DND-41 (cell line): ENCODE results near the gene GALNTL6.

Experiments
- ATAC-seq: fragments of 200-7000 bp; cut with Tn5 transposase; 3 replicates; pipeline ENCODE4 v1.9.1; 2021; ENCODE audit warnings: low read depth; ENCODE audit not compliant: insufficient read depth
- DNase-seq: peaks from one replicate; pipeline ENCODE4 v3.0.0-alpha.2; 2020
- H2AFZ ChIP-seq: 2 replicates; pipeline ENCODE4 v1.6.0; 2012; ENCODE audit warnings: low read depth, low read length
- H3K27ac ChIP-seq: 2 replicates; pipeline ENCODE4 v1.5.1; 2012; ENCODE audit warnings: low read length, inconsistent platforms
- H3K27me3 ChIP-seq: fragments of 200-600 bp; sonication (generic); 2 replicates; pipeline ENCODE4 v1.6.0; 2012; ENCODE audit warnings: low read length, mild to moderate bottlenecking, inconsistent platforms; ENCODE audit not compliant: insufficient read depth, poor library complexity
- H3K36me3 ChIP-seq: 2 replicates; pipeline ENCODE4 v1.5.1; 2012; ENCODE audit warnings: low read length, inconsistent platforms; ENCODE audit not compliant: insufficient read depth
- H3K4me1 ChIP-seq: 2 replicates; pipeline ENCODE4 v1.5.1; 2012; ENCODE audit warnings: mild to moderate bottlenecking, low read length; ENCODE audit not compliant: insufficient read depth
- H3K4me2 ChIP-seq: 2 replicates; pipeline ENCODE4 v1.6.0; 2012; ENCODE audit warnings: mild to moderate bottlenecking, moderate library complexity, low read length, inconsistent platforms; ENCODE audit not compliant: insufficient read depth
- H3K4me3 ChIP-seq, 2 experiments: fragments of 200-600 bp in 1 of 2; shearing (Covaris generic) in 1 of 2; 2 replicates each; pipeline ENCODE4 v1.5.1; 2012 to 2016; ENCODE audit warnings: inconsistent platforms in 2 of 2, low read length in 2 of 2, mild to moderate bottlenecking in 2 of 2, low read depth in 1 of 2, moderate library complexity in 1 of 2
- H3K79me2 ChIP-seq: 2 replicates; pipeline ENCODE4 v1.6.0; 2012; ENCODE audit warnings: low read length, inconsistent platforms; ENCODE audit not compliant: insufficient read depth
- H3K9ac ChIP-seq: 2 replicates; pipeline ENCODE4 v1.6.0; 2012; ENCODE audit warnings: low read depth, mild to moderate bottlenecking, inconsistent platforms, low read length, moderate library complexity
- H3K9me3 ChIP-seq: 2 replicates; pipeline ENCODE4 v1.5.1; 2012; ENCODE audit warnings: low read length, moderate library complexity, mild to moderate bottlenecking, inconsistent platforms; ENCODE audit not compliant: insufficient read depth, severe bottlenecking
- H4K20me1 ChIP-seq: 2 replicates; pipeline ENCODE4 v1.6.0; 2012; ENCODE audit warnings: low read length; ENCODE audit not compliant: insufficient read depth
- CTCF ChIP-seq: IDR thresholded peaks from 2 replicates; pipeline ENCODE4 v1.5.1; 2012; ENCODE audit warnings: borderline replicate concordance, low read length, moderate library complexity, mild to moderate bottlenecking; ENCODE audit not compliant: poor library complexity, severe bottlenecking; ENCODE audit errors: extremely low read depth
- EZH2 ChIP-seq: IDR thresholded peaks from 3 replicates; pipeline ENCODE4 v1.6.1; 2012; ENCODE audit warnings: borderline replicate concordance, low read depth, mild to moderate bottlenecking, moderate library complexity, low read length, inconsistent platforms; ENCODE audit not compliant: severe bottlenecking

The GALNTL6 gene

GRCh38 chr4:172656055-172656454, 842.9 kb downstream of the GALNTL6 start:
- no peak overlapping the region for H3K27ac ChIP-seq
- H3K9me3 ChIP-seq = no peaks in the 10 kb centered on the region
- no peak overlapping the region for H2AFZ ChIP-seq
- no peaks in the 10 kb centered on the region for H3K36me3 ChIP-seq
- H3K4me1 ChIP-seq = no peaks in the 10 kb centered on the region
- no peak for ATAC-seq
- H3K4me2 ChIP-seq = no peak overlapping the region
- TF ChIP-seq CTCF = no peak
- no peak for TF ChIP-seq EZH2
- H3K4me3 ChIP-seq = no peak overlapping the region
- no peaks in the 10 kb centered on the region for H3K27me3 ChIP-seq
- H3K9ac ChIP-seq = no peak overlapping the region
- no peak for DNase-seq
- no peaks in the 10 kb centered on the region for H4K20me1 ChIP-seq
- no peaks in the 10 kb centered on the region for H3K79me2 ChIP-seq

GRCh38 chr4:172657081-172657480, 843.9 kb downstream of the GALNTL6 start:
- Histone ChIP-seq H4K20me1 (no peaks in the 10 kb centered on the region), H3K4me1 (no peaks in the 10 kb centered on the region), H3K36me3 (no peaks in the 10 kb centered on the region), H3K4me2 (no peak overlapping the region), H3K9ac (no peak overlapping the region), H3K4me3 (no peak overlapping the region), H2AFZ (no peak overlapping the region), H3K9me3 (no peaks in the 10 kb centered on the region), H3K27ac (no peak overlapping the region), H3K79me2 (no peaks in the 10 kb centered on the region), H3K27me3 (no peaks in the 10 kb centered on the region)
- ATAC-seq = no peak
- no peak for TF ChIP-seq CTCF
- no peak for TF ChIP-seq EZH2
- no peak for DNase-seq

GRCh38 chr4:172660251-172660650, 847.0 kb downstream of the GALNTL6 start:
- ATAC-seq = no peak
- no peak overlapping the region for H2AFZ ChIP-seq
- no peak overlapping the region for H3K4me3 ChIP-seq
- H3K9ac ChIP-seq = no peak overlapping the region
- no peaks in the 10 kb centered on the region for H3K36me3 ChIP-seq
- TF ChIP-seq CTCF (no peak), EZH2 (no peak)
- no peaks in the 10 kb centered on the region for H3K9me3 ChIP-seq
- DNase-seq = no peak
- no peaks in the 10 kb centered on the region for H4K20me1 ChIP-seq
- no peak overlapping the region for H3K4me2 ChIP-seq
- no peak overlapping the region for H3K27ac ChIP-seq
- no peaks in the 10 kb centered on the region for H3K27me3 ChIP-seq
- H3K79me2 ChIP-seq = no peaks in the 10 kb centered on the region
- no peaks in the 10 kb centered on the region for H3K4me1 ChIP-seq

GRCh38 chr4:172662113-172662512, 848.9 kb downstream of the GALNTL6 start:
- Histone ChIP-seq H3K4me3 (no peak overlapping the region), H3K9me3 (no peaks in the 10 kb centered on the region), H3K79me2 (no peaks in the 10 kb centered on the region), H4K20me1 (no peaks in the 10 kb centered on the region), H3K36me3 (no peaks in the 10 kb centered on the region), H3K9ac (no peak overlapping the region), H2AFZ (no peak overlapping the region), H3K4me1 (no peaks in the 10 kb centered on the region), H3K27ac (no peak overlapping the region), H3K27me3 (no peaks in the 10 kb centered on the region), H3K4me2 (no peak overlapping the region)
- TF ChIP-seq EZH2 (no peak), CTCF (no peak)
- DNase-seq (no peak), ATAC-seq (no peak)
